ENCODE data around the gene INPP1. TPM values are rescaled to one million over a fixed set of nuclear protein-coding genes. Genes with fewer than 3 reads are reported as not detected.
A peak's percentile ranks its signal among the peaks of the same experiment; 100 is the strongest.

The INPP1 gene
- total RNA-seq, 1 experiment from 2014 or later: 23.2 TPM

GRCh38 chr2:190376591-190377245, 33.3 kb downstream of the INPP1 start:
- Histone ChIP-seq H3K4me1 (peaks cover 8% of the 10 kb centered on the region), H3K36me3 (ENCODE audit: control insufficient read depth, insufficient read depth, low read length) (no peaks in the 10 kb centered on the region), H3K9me3 (no peaks in the 10 kb centered on the region), H3K4me3 (ENCODE audit: low read depth, low read length) (no peak overlapping the region), H3K27me3 (replicated peaks; ENCODE audit: control insufficient read depth, insufficient read depth, low read length) (no peaks in the 10 kb centered on the region)
- Mint-ChIP-seq H3K27me3 (ENCODE audit: insufficient read depth, unreplicated experiment) (no peaks in the 10 kb centered on the region), H3K27ac (ENCODE audit: unreplicated experiment) (no peak overlapping the region), H3K4me3 (ENCODE audit: unreplicated experiment) (no peak overlapping the region), H3K4me1 (ENCODE audit: low read depth, unreplicated experiment) (peaks cover 7% of the 10 kb centered on the region), H3K36me3 (ENCODE audit: insufficient read depth, unreplicated experiment) (no peaks in the 10 kb centered on the region), H3K9me3 (ENCODE audit: unreplicated experiment) (no peaks in the 10 kb centered on the region)
- no peak for TF ChIP-seq CTCF (IDR thresholded peaks at IDR 0.05; ENCODE audit: insufficient read depth in 1 of 2, low read depth in 1 of 2, low read length in 1 of 2, severe bottlenecking in 1 of 2, unreplicated experiment in 1 of 2)
- ChIA-PET CTCF (no interaction called here), POLR2A (no interaction called here)
- no TSS peak for BruUV-seq (replicated peaks)
- intact Hi-C loops (cut with micrococcal nuclease; ENCODE audit: unreplicated experiment): no loop called here
- no peak for DNase-seq

GRCh38 chr2:190378880-190379237, 35.5 kb downstream of the INPP1 start:
- Histone ChIP-seq H3K9me3 (no peaks in the 10 kb centered on the region), H3K4me3 (ENCODE audit: low read depth, low read length) (no peak overlapping the region), H3K36me3 (ENCODE audit: control insufficient read depth, insufficient read depth, low read length) (no peaks in the 10 kb centered on the region), H3K27me3 (replicated peaks; ENCODE audit: control insufficient read depth, insufficient read depth, low read length) (no peaks in the 10 kb centered on the region), H3K4me1 (peaks cover 13% of the 10 kb centered on the region)
- no peaks in the 10 kb centered on the region for H3K9me3 Mint-ChIP-seq (ENCODE audit: unreplicated experiment)
- no peak for DNase-seq
- H3K4me3 Mint-ChIP-seq (ENCODE audit: unreplicated experiment): no peak overlapping the region
- no peak overlapping the region for H3K27ac Mint-ChIP-seq (ENCODE audit: unreplicated experiment)
- H3K36me3 Mint-ChIP-seq (ENCODE audit: insufficient read depth, unreplicated experiment): no peaks in the 10 kb centered on the region
- POLR2A ChIA-PET: no interaction called here
- intact Hi-C loops (cut with micrococcal nuclease; ENCODE audit: unreplicated experiment): no loop called here
- no peak for TF ChIP-seq CTCF (IDR thresholded peaks at IDR 0.05; ENCODE audit: insufficient read depth in 1 of 2, low read depth in 1 of 2, low read length in 1 of 2, severe bottlenecking in 1 of 2, unreplicated experiment in 1 of 2)
- peaks cover 7% of the 10 kb centered on the region for H3K4me1 Mint-ChIP-seq (ENCODE audit: low read depth, unreplicated experiment)
- no TSS peak for BruUV-seq (replicated peaks)
- no peaks in the 10 kb centered on the region for H3K27me3 Mint-ChIP-seq (ENCODE audit: insufficient read depth, unreplicated experiment)
- CTCF ChIA-PET: no interaction called here

- BruUV-seq (replicated peaks): no TSS peak
- Mint-ChIP-seq H3K4me3 (ENCODE audit: unreplicated experiment) (no peak overlapping the region), H3K9me3 (ENCODE audit: unreplicated experiment) (no peaks in the 10 kb centered on the region), H3K27me3 (ENCODE audit: insufficient read depth, unreplicated experiment) (no peaks in the 10 kb centered on the region), H3K4me1 (ENCODE audit: low read depth, unreplicated experiment) (peaks cover 7% of the 10 kb centered on the region), H3K27ac (ENCODE audit: unreplicated experiment) (no peak overlapping the region), H3K36me3 (ENCODE audit: insufficient read depth, unreplicated experiment) (no peaks in the 10 kb centered on the region)
- ChIA-PET CTCF (interaction anchor here (1.4 kb wide), 1 partner anchor 60 kb away, joined by 3 read pairs; the partner anchor contains the start of gene HIBCH), POLR2A (no interaction called here)
- no peaks in the 10 kb centered on the region for H3K9me3 ChIP-seq
- no peaks in the 10 kb centered on the region for H3K36me3 ChIP-seq (ENCODE audit: control insufficient read depth, insufficient read depth, low read length)
- no peak for TF ChIP-seq CTCF (IDR thresholded peaks at IDR 0.05; ENCODE audit: insufficient read depth in 1 of 2, low read depth in 1 of 2, low read length in 1 of 2, severe bottlenecking in 1 of 2, unreplicated experiment in 1 of 2)
- intact Hi-C loops (cut with micrococcal nuclease; ENCODE audit: unreplicated experiment): no loop called here
- peaks cover 13% of the 10 kb centered on the region for H3K4me1 ChIP-seq
- H3K4me3 ChIP-seq (ENCODE audit: low read depth, low read length): no peak overlapping the region
- H3K27me3 ChIP-seq (replicated peaks; ENCODE audit: control insufficient read depth, insufficient read depth, low read length): no peaks in the 10 kb centered on the region
- DNase-seq: peak in 1 of 2 experiments; percentile 20
These were observed 36.0 kb downstream of the INPP1 start for GRCh38 chr2:190379249-190379964.
